ENCODE results near the gene FGFR2.

The FGFR2 gene

DNA sequence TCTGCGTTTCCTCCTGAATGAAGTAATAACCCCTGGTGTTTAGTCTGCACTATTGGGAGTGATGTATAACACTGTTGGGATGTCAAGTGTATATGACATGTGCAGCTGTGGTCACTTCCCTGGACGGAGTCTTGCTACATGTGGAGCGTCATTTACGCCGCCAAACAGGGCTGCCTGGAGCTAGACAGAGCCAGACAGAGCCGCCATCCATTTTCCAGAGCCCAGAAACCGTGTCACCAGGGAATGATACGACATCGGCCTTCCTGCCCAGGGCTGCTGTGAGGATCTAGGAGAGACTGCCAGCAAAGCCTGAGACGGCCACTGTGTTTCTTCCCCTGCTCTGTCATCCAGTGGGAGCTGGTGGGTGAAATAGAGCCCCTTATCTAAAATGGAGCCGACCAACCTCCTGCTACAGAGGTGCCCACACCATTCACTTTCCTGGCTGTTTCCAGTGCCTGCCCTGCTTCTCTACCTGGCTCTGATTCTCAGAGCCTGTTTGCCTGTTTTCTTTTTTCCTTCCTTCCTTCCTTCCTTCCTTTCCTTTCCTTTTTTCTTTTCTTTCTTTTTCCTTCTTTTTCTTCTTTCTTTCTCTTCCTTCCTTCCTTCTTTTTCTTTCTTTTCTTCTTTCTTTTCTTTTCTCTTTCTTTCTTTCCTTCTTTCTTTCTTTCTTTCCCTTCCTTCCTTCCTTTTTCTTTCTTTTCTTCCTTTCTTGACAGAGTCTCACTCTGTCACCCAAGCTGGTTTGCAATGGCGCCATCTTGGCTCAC lies 13.3 kb upstream of the FGFR2 start:
- DNase-seq (ENCODE audit: insufficient read length, low spot score) (no peak), FAIRE-seq (no peak)

GRCh38 chr10:121610798-121611323 lies 12.6 kb upstream of the FGFR2 start:
- no peak for FAIRE-seq
- no peak for DNase-seq (ENCODE audit: insufficient read length, low spot score)

DNA sequence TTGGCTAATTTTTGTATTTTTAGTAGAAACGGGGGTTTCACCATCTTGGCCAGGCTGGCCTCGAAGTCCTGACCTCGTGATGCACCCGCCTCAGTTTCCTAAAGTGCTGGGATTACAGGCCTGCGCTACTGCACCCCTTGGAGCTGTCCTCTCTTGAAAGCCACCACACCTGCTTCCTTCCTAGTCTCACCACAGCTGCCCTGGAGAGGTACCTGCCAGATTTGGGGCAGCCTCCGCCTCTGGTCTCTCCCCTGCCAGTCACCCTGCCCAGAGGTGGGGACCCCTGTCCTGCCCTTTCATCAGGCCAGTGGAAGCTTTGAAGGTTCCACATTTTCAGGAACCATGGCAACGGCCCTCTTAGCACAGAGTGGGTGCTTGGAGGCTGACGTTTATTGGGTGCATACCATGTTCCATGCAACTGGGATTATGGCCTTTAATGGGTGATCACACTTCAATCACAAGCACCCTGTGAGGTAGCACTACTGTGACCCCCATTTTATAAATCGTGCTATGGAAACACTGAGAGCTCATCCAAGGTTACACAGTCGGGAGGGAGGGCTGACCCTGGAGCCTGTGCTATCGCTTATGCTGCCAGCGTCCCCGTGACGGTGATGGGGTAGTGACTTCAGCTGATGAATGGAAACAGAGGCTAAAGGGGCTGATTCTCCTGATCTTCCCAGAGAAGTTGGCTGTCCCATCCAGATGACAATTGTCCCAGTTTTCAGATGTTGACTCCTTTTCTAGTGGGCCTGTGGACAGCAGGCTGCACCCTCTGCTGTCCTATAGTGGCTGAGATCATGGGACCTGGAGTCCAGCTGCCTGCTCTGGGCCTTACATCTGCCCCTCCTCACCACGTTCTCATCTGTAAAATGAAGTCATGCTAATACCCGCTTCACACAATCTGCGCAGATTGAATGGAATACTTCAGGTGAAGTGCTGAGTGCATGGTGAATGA lies 11.5 kb upstream of the FGFR2 start:
- FAIRE-seq (no peak), DNase-seq (ENCODE audit: insufficient read length, low spot score) (no peak)

GRCh38 chr10:121608469-121609190 lies 10.4 kb upstream of the FGFR2 start:
- no peak for DNase-seq (ENCODE audit: insufficient read length, low spot score)
- no peak for FAIRE-seq

- DNase-seq (ENCODE audit: insufficient read length, low spot score) (no peak), FAIRE-seq (no peak)
Observed at GRCh38 chr10:121607310-121608055, 9.2 kb upstream of the FGFR2 start.

GRCh38 chr10:121605708-121606107 lies 7.5 kb upstream of the FGFR2 start:
- DNase-seq (ENCODE audit: insufficient read length, low spot score) (no peak), FAIRE-seq (no peak)

GRCh38 chr10:121601458-121601857 lies 3.2 kb upstream of the FGFR2 start:
- no peak for FAIRE-seq
- DNase-seq (ENCODE audit: insufficient read length, low spot score) = no peak

GRCh38 chr10:121600611-121601010 lies 2.4 kb upstream of the FGFR2 start:
- no peak for DNase-seq (ENCODE audit: insufficient read length, low spot score)
- no peak for FAIRE-seq

GRCh38 chr10:121599947-121600346 lies 1.7 kb upstream of the FGFR2 start:
- no peak for FAIRE-seq
- DNase-seq (ENCODE audit: insufficient read length, low spot score) = no peak

- no peak for FAIRE-seq
- no peak for DNase-seq (ENCODE audit: insufficient read length, low spot score)
Observed at GRCh38 chr10:121597504-121598262, 561 bp downstream of the FGFR2 start.

- no peak for DNase-seq (ENCODE audit: insufficient read length, low spot score)
- FAIRE-seq = no peak
Observed at GRCh38 chr10:121596689-121597503, 1.3 kb downstream of the FGFR2 start.

- no peak for DNase-seq (ENCODE audit: insufficient read length, low spot score)
- FAIRE-seq = no peak
Observed at GRCh38 chr10:121595806-121596688, 2.2 kb downstream of the FGFR2 start.

GRCh38 chr10:121595351-121595805 lies 2.9 kb downstream of the FGFR2 start:
- FAIRE-seq (no peak), DNase-seq (ENCODE audit: insufficient read length, low spot score) (no peak)

DNA sequence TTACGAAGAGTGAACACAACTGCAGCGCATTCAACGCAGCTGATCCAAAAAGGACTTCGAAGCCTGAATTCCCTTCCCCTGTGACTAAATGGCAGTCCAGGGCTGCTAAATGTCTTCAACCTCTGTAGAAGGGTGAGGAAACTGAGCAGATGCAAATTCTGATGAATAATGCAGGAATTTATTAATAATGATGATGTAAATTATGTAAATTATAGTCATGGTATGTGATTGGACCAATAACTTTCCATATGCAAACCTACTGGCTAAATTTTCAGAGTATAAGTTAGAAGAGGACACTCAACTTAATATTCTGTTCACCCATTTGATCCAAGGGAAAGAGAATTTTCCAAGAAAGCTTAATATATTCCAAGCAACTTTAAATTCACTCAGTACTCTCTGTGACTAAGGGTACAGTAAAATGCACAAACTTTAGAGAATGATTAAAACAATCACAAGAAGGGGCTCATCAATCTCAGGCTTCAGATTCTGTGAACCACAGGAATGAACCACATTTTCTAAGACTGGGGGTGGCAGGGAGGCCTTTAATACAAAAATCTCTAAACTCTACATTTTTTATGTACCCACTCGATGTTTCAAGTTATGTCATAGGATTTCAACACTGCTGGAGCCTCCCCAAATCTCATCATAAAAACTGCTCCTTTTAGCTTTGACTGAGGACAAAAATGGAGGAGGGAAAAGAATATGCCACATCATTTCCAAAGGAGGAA lies 3.5 kb downstream of the FGFR2 start:
- FAIRE-seq (no peak), DNase-seq (ENCODE audit: insufficient read length, low spot score) (no peak)

DNA sequence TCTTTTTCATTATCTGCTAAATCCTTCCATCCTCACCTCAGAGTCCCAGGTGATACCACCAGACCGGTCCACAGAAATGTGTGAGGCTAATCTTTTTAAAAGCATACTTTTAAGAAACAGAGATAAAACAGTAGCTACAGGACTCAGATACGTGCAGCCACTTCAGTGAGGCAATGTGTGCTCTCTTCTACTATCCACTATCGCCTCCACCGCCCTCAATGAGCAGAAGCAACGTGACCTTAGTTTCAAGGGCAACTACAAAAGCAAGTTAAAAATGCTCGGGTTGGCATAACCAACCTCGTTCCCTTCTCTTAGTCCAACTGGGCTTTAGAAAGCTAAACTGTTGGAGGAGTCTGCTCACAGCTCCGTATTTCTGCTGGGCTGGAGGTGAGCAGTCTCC lies 4.2 kb downstream of the FGFR2 start:
- DNase-seq (ENCODE audit: insufficient read length, low spot score) (no peak), FAIRE-seq (no peak)

DNA sequence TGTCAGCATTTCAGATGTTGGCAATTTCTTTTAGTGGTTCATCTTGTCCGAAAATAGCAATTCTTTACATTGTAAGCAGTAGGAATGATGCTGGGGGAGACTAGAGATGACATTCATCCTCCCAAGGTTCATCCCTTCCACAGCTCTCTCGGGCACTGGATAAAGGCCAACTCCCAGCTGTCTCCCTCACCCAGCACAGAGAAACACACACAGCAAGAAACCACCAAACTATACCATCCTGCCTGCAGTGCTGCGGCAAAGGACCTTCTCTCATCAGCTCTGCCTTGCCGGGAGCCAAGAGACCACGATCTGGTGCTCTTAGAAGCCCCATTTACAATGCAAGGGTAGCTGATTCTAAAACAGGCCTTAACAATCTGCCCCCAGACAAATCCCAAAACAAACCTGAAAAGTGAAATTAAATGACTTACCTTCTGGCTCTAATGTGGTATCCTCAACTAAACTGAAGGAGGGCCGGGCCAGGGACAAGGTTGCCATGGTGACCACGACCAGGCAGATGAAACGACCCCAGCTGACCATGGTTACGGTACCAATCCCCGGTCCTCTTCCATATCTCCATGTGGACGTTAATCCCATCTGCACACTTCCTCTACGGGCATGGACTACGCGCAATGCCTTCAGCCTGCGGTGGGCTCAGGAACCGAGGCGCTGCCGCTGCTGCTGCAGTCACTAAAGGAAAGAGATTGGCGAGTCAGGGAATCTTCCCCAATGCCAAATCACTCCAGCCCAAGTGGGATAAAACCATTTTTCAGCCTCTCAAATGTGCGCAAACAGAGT lies 4.8 kb downstream of the FGFR2 start:
- FAIRE-seq = no peak
- no peak for DNase-seq (ENCODE audit: insufficient read length, low spot score)

Data from HTR-8/SVneo (cell line).